Adrenal gland (tissue), 5 donors: Measurements from ENCODE around the gene RGS2.

Experiments used
- POLR2A ChIP-seq, 2 donors: fragments of 450-650 bp; IDR thresholded peaks; one replicate each; pipeline ENCODE4 v1.6.1; 2017; ENCODE audit warnings: antibody characterized with exemption in 2 of 2, mild to moderate bottlenecking in 2 of 2, moderate library complexity in 1 of 2
- TF ChIP-seq, protein P1 (sequence below), 6 experiments: fragments of 450-650 bp in 4 of 6; fragments of 200-600 bp in 2 of 6; sonication (generic) in 1 of 6; IDR thresholded peaks; 1 replicate in 5 of 6; 2 replicates in 1 of 6; pipeline versions ENCODE4 v1.5.1 to v1.8.0; 2016 to 2021; ENCODE audit warnings: antibody characterized with exemption in 6 of 6, mild to moderate bottlenecking in 2 of 6, moderate library complexity in 1 of 6
- donor health status: DM: no; HTN: no; CAD: no.

DNA sequence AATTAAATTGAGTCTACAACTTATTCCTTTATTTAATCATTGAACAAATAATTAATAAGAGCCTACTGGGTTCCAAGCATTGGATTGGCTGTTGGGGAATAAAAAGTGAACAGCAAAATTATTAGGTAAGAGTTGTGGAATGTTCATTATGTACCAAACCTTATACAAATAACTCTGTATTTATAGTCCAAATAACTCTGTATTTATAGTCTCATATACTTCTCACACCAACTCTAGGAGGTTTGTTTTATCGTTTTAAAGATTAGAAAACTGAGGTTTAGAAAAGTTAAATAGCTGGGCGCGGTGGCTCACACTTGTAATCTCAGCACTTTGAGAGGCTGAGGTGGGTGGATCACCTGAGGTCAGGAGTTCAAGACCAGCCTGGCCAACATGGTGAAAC is 40.6 kb downstream of the RGS2 start:
- TF ChIP-seq, protein P1, sequence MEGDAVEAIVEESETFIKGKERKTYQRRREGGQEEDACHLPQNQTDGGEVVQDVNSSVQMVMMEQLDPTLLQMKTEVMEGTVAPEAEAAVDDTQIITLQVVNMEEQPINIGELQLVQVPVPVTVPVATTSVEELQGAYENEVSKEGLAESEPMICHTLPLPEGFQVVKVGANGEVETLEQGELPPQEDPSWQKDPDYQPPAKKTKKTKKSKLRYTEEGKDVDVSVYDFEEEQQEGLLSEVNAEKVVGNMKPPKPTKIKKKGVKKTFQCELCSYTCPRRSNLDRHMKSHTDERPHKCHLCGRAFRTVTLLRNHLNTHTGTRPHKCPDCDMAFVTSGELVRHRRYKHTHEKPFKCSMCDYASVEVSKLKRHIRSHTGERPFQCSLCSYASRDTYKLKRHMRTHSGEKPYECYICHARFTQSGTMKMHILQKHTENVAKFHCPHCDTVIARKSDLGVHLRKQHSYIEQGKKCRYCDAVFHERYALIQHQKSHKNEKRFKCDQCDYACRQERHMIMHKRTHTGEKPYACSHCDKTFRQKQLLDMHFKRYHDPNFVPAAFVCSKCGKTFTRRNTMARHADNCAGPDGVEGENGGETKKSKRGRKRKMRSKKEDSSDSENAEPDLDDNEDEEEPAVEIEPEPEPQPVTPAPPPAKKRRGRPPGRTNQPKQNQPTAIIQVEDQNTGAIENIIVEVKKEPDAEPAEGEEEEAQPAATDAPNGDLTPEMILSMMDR (IDR thresholded peaks at IDR 0.05), result no peak
- TF ChIP-seq POLR2A (IDR thresholded peaks at IDR 0.05), result no peak
